IPS-15b (cell line): Measurements from ENCODE around the gene MTRF1.

Experiments used
- H3K27me3 ChIP-seq: one replicate; pipeline ENCODE4 v1.6.1; 2013; ENCODE audit warnings: low read length; ENCODE audit not compliant: control insufficient read depth, insufficient read depth
- H3K36me3 ChIP-seq: one replicate; pipeline ENCODE4 v1.6.1; 2013; ENCODE audit warnings: low read length; ENCODE audit not compliant: control insufficient read depth, insufficient read depth
- H3K4me1 ChIP-seq: one replicate; pipeline ENCODE4 v1.6.1; 2013; ENCODE audit warnings: mild to moderate bottlenecking, low read length; ENCODE audit not compliant: control insufficient read depth, insufficient read depth
- H3K4me3 ChIP-seq: one replicate; pipeline ENCODE4 v1.5.1; 2013; ENCODE audit warnings: low read depth, low read length
- H3K9ac ChIP-seq: one replicate; pipeline ENCODE4 v1.6.1; 2013; ENCODE audit warnings: low read depth, mild to moderate bottlenecking, low read length
- H3K9me3 ChIP-seq: one replicate; pipeline ENCODE4 v1.6.1; 2013; ENCODE audit warnings: mild to moderate bottlenecking, low read length; ENCODE audit not compliant: control insufficient read depth, insufficient read depth

Gene MTRF1

GRCh38 chr13:41241626-41242025 lies 21.8 kb downstream of the MTRF1 start:
- Histone ChIP-seq H3K4me1 (no peaks in the 10 kb centered on the region), H3K27me3 (no peaks in the 10 kb centered on the region), H3K9ac (no peak overlapping the region), H3K36me3 (no peaks in the 10 kb centered on the region), H3K9me3 (no peaks in the 10 kb centered on the region), H3K4me3 (no peak overlapping the region)

GRCh38 chr13:41236369-41236768 lies 27.0 kb downstream of the MTRF1 start:
- Histone ChIP-seq H3K4me1 (no peaks in the 10 kb centered on the region), H3K9ac (no peak overlapping the region), H3K36me3 (no peaks in the 10 kb centered on the region), H3K9me3 (no peaks in the 10 kb centered on the region), H3K27me3 (no peaks in the 10 kb centered on the region), H3K4me3 (no peak overlapping the region)

- H3K4me1 ChIP-seq, result no peaks in the 10 kb centered on the region
- H3K9ac ChIP-seq, result no peak overlapping the region
- H3K4me3 ChIP-seq, result no peak overlapping the region
- no peaks in the 10 kb centered on the region for H3K27me3 ChIP-seq
- no peaks in the 10 kb centered on the region for H3K36me3 ChIP-seq
- H3K9me3 ChIP-seq, result no peaks in the 10 kb centered on the region
These were observed 30.5 kb downstream of the MTRF1 start for GRCh38 chr13:41232578-41233480.

- no peaks in the 10 kb centered on the region for H3K27me3 ChIP-seq
- H3K36me3 ChIP-seq, result no peaks in the 10 kb centered on the region
- H3K9me3 ChIP-seq, result no peaks in the 10 kb centered on the region
- H3K4me1 ChIP-seq, result no peaks in the 10 kb centered on the region
- no peak overlapping the region for H3K4me3 ChIP-seq
- H3K9ac ChIP-seq, result no peak overlapping the region
These were observed 31.6 kb downstream of the MTRF1 start for GRCh38 chr13:41231786-41232185.

- H3K9ac ChIP-seq, result no peak overlapping the region
- no peak overlapping the region for H3K4me3 ChIP-seq
- H3K4me1 ChIP-seq, result no peaks in the 10 kb centered on the region
- H3K9me3 ChIP-seq, result no peaks in the 10 kb centered on the region
- no peaks in the 10 kb centered on the region for H3K36me3 ChIP-seq
- H3K27me3 ChIP-seq, result no peaks in the 10 kb centered on the region
These were observed 32.2 kb downstream of the MTRF1 start for GRCh38 chr13:41231025-41231677.

- Histone ChIP-seq H3K9ac (no peak overlapping the region), H3K4me3 (no peak overlapping the region), H3K9me3 (no peaks in the 10 kb centered on the region), H3K27me3 (no peaks in the 10 kb centered on the region), H3K36me3 (no peaks in the 10 kb centered on the region), H3K4me1 (no peaks in the 10 kb centered on the region)
These were observed 34.0 kb downstream of the MTRF1 start for GRCh38 chr13:41229356-41229755.

- Histone ChIP-seq H3K9me3 (no peaks in the 10 kb centered on the region), H3K4me3 (no peak overlapping the region), H3K9ac (no peak overlapping the region), H3K36me3 (no peaks in the 10 kb centered on the region), H3K27me3 (no peaks in the 10 kb centered on the region), H3K4me1 (no peaks in the 10 kb centered on the region)
These were observed 39.0 kb downstream of the MTRF1 start for GRCh38 chr13:41224113-41225110.

- Histone ChIP-seq H3K4me3 (no peak overlapping the region), H3K4me1 (no peaks in the 10 kb centered on the region), H3K27me3 (no peaks in the 10 kb centered on the region), H3K9me3 (no peaks in the 10 kb centered on the region), H3K36me3 (no peaks in the 10 kb centered on the region), H3K9ac (no peak overlapping the region)
These were observed 41.0 kb downstream of the MTRF1 start for GRCh38 chr13:41222259-41222852.

GRCh38 chr13:41220401-41220800 lies 43.0 kb downstream of the MTRF1 start:
- H3K9ac ChIP-seq, result no peak overlapping the region
- H3K4me3 ChIP-seq, result no peak overlapping the region
- no peaks in the 10 kb centered on the region for H3K9me3 ChIP-seq
- no peaks in the 10 kb centered on the region for H3K36me3 ChIP-seq
- no peaks in the 10 kb centered on the region for H3K27me3 ChIP-seq
- no peaks in the 10 kb centered on the region for H3K4me1 ChIP-seq

GRCh38 chr13:41216160-41216559 lies 47.2 kb downstream of the MTRF1 start:
- Histone ChIP-seq H3K9me3 (no peaks in the 10 kb centered on the region), H3K36me3 (no peaks in the 10 kb centered on the region), H3K4me3 (no peak overlapping the region), H3K9ac (no peak overlapping the region), H3K4me1 (no peaks in the 10 kb centered on the region), H3K27me3 (no peaks in the 10 kb centered on the region)

GRCh38 chr13:41213919-41214318 lies 49.5 kb downstream of the MTRF1 start:
- Histone ChIP-seq H3K36me3 (no peaks in the 10 kb centered on the region), H3K9ac (no peak overlapping the region), H3K9me3 (no peaks in the 10 kb centered on the region), H3K4me3 (no peak overlapping the region), H3K27me3 (no peaks in the 10 kb centered on the region), H3K4me1 (no peaks in the 10 kb centered on the region)
